ENCODE results near the gene ACYP2.
"Not testable (repeated sequence)": the region's sequence is repeated elsewhere in the genome, so short reads cannot be mapped to it uniquely, and the experiment has no call there.

ACYP2 gene

DNA sequence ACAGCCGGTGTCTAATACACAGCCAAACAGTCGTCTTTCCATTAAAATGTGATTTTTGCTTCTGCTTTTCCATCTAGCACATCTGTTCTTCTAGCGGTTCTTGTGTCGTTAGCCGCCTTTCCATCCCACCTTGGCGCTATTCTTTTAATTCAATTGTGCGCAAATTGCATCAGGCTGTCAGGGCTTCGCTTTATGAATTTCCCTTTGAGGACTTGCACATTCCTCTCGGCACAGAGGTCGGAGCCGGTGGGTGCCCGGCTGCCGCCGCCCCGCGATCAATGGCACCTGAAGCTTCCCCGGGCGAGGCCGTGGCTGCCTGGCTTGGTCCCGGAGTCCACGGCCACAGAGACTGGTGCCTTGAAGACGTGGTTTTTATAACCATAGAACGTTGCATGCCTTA lies 174.5 kb downstream of the ACYP2 start:
- no peak for DNase-seq
- H3K4me3 ChIP-seq (ENCODE audit: low read depth, low read length), result no peak overlapping the region
- H3K4me1 ChIP-seq, result no peaks in the 10 kb centered on the region
- H3K9me3 ChIP-seq, result no peaks in the 10 kb centered on the region
- TF ChIP-seq, protein P1, sequence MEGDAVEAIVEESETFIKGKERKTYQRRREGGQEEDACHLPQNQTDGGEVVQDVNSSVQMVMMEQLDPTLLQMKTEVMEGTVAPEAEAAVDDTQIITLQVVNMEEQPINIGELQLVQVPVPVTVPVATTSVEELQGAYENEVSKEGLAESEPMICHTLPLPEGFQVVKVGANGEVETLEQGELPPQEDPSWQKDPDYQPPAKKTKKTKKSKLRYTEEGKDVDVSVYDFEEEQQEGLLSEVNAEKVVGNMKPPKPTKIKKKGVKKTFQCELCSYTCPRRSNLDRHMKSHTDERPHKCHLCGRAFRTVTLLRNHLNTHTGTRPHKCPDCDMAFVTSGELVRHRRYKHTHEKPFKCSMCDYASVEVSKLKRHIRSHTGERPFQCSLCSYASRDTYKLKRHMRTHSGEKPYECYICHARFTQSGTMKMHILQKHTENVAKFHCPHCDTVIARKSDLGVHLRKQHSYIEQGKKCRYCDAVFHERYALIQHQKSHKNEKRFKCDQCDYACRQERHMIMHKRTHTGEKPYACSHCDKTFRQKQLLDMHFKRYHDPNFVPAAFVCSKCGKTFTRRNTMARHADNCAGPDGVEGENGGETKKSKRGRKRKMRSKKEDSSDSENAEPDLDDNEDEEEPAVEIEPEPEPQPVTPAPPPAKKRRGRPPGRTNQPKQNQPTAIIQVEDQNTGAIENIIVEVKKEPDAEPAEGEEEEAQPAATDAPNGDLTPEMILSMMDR (IDR thresholded peaks at IDR 0.05; ENCODE audit: low read depth, low read length), result no peak
- H3K36me3 ChIP-seq, result no peaks in the 10 kb centered on the region
- H3K27me3 ChIP-seq, result no peaks in the 10 kb centered on the region

DNA sequence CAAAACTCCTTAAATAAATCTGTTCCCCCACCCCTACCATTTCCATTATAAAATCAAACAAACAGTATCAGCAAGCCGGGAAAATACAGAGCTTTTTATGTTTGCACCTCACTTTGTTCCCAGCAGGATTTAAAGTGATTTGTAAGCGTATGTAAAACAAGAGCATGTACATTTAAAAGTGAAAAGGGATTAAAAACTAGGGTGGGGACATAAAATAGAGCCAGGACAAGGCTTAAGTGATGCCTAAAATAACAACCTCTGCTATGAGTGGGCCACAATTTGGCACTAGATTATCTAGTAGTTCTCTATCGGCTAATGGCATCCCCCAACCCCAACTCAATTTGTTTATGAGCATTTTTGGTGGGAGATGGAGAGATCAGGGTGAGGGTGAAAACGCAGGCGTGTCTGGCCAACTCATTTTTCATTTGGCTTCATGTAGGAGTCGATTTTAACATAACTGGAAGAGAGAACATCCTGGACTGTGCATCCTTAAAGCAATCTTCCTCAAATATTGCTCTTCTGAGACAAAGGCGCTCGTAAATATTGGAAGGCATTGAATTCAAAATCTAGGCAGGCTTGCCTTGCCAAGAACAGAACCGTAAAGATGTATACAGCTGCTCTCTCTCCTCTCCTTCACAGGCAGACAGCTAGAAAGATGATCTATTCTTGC lies 175.1 kb downstream of the ACYP2 start:
- H3K27me3 ChIP-seq, result no peaks in the 10 kb centered on the region
- no peak for DNase-seq
- H3K4me3 ChIP-seq (ENCODE audit: low read depth, low read length), result no peak overlapping the region
- H3K36me3 ChIP-seq, result no peaks in the 10 kb centered on the region
- TF ChIP-seq, protein P1 (IDR thresholded peaks at IDR 0.05; ENCODE audit: low read depth, low read length), result no peak
- H3K9me3 ChIP-seq, result no peaks in the 10 kb centered on the region
- H3K4me1 ChIP-seq, result no peaks in the 10 kb centered on the region

DNA sequence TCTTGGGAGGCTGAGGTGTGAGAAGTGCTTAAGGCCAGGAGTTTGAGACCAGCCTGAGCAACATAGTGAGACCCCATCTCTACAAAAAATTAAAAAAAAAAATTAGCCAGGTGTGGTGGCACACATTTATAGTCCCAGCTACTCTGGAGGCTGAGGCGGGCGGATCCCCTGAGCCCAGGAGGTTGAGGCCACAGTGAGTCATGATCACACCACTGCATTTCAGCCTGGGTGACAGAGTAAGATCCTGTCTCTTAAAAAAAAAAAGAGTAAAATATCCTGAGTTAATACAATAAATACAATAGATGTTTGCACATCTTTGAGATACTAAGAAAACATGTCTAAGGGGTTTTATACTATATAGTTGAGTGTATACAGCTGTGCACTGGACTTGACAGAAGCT lies 179.2 kb downstream of the ACYP2 start:
- DNase-seq; H3K4me3 ChIP-seq (ENCODE audit: low read depth, low read length); H3K4me1 ChIP-seq; H3K36me3 ChIP-seq; H3K9me3 ChIP-seq; H3K27me3 ChIP-seq: not testable (repeated sequence)

DNA sequence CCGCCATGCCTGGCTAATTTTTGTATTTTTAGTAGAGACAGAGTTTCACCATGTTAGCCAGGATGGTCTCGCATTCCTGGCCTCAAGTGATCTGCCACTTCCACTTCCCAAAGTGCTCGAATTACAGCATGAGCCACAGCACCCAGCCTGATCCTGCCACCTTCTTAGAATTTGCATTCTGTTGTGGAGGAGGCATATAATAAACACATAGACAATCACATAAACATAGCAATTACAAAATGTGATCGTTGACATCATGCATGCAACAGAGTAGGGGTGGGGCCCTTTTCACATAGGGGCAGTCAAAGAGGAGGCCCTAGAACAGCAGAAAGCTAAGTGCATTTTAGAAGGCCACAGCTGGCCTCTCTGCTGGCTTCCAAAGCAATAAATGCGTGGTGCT lies 180.5 kb downstream of the ACYP2 start:
- H3K27me3 ChIP-seq, result no peaks in the 10 kb centered on the region
- no peaks in the 10 kb centered on the region for H3K36me3 ChIP-seq
- H3K9me3 ChIP-seq, result no peaks in the 10 kb centered on the region
- no peaks in the 10 kb centered on the region for H3K4me1 ChIP-seq
- H3K4me3 ChIP-seq (ENCODE audit: low read depth, low read length), result no peak overlapping the region
- DNase-seq, result no peak
- TF ChIP-seq, protein P1 (IDR thresholded peaks at IDR 0.05; ENCODE audit: low read depth, low read length), result no peak

DNA sequence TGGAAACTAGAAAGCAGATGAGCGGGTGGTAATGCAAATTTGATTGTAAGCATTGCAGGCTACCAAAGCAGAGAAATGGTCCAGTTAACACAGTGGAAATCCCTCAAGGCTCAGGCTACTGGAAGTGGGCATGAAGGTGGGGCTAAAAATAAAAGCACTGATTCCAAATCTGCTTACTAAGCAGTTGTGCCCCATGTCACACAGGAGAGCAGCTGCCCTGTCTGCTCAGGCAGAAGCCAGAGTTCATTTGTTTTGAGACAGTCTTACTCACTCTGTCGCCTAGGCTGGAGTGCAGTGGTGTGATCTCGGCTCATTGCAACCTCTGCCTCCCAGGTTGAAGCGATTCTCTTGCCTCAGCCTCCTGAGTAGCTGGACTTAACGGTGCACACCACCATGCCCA lies 183.1 kb downstream of the ACYP2 start:
- Histone ChIP-seq H3K9me3 (no peaks in the 10 kb centered on the region), H3K36me3 (no peaks in the 10 kb centered on the region), H3K4me1 (no peaks in the 10 kb centered on the region), H3K27me3 (no peaks in the 10 kb centered on the region), H3K4me3 (ENCODE audit: low read depth, low read length) (no peak overlapping the region)
- DNase-seq, result no peak
- TF ChIP-seq, protein P1 (IDR thresholded peaks at IDR 0.05; ENCODE audit: low read depth, low read length), result no peak

DNA sequence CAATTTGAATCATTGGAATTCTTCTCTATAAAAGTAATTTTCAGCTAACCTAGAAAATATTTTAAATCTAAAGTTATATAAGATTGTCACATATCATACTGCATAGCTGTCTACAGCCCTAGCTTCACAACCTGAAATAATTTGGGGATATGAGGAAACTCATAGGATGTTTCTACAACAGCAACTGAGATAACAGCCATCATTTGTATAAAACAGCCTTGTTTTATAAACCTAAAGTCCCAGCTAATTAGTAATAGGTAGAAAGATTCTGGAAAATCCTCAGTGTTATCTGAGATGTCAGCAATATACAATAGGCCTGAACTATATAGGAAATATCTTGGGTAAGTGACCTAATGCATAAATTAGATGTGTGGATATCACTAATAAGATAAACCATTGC lies 188.2 kb downstream of the ACYP2 start:
- Histone ChIP-seq H3K36me3 (no peaks in the 10 kb centered on the region), H3K4me3 (ENCODE audit: low read depth, low read length) (no peak overlapping the region), H3K9me3 (no peaks in the 10 kb centered on the region), H3K27me3 (no peaks in the 10 kb centered on the region), H3K4me1 (no peaks in the 10 kb centered on the region)
- no peak for DNase-seq
- TF ChIP-seq, protein P1 (IDR thresholded peaks at IDR 0.05; ENCODE audit: low read depth, low read length), result no peak

DNA sequence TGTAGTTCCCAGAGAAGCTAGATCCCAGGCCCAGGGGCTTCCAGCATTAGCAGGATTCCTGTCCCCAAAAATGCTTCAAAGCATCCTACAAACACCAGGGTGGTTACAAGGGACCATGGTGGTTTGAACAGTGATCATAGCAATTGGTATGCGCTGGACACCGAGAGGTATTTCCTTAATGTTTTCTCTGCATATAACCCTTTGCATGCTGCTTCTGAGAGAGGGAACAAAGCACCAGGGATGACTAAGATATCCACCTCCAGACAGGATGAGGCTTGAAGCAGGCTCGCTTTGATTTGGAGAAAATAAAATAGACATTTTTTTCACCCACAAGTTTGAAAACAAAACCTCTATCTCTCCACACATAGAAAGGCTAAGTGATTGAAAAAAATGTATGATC lies 191.1 kb downstream of the ACYP2 start:
- TF ChIP-seq, protein P1 (IDR thresholded peaks at IDR 0.05; ENCODE audit: low read depth, low read length), result no peak
- no peaks in the 10 kb centered on the region for H3K4me1 ChIP-seq
- DNase-seq, result no peak
- no peak overlapping the region for H3K4me3 ChIP-seq (ENCODE audit: low read depth, low read length)
- no peaks in the 10 kb centered on the region for H3K9me3 ChIP-seq
- H3K36me3 ChIP-seq, result no peaks in the 10 kb centered on the region
- no peaks in the 10 kb centered on the region for H3K27me3 ChIP-seq

Measured in BE2C (cell line).